ENCODE data around the gene NR2F2.

Gene NR2F2

GRCh38 chr15:96355568-96356187 is 25.2 kb downstream of the NR2F2 start:
- no peak for DNase-seq

- peak; percentile 73 for DNase-seq
These were observed 26.3 kb downstream of the NR2F2 start for GRCh38 chr15:96356494-96357455.

- DNase-seq: no peak
These were observed 27.7 kb downstream of the NR2F2 start for GRCh38 chr15:96358001-96358801.

- DNase-seq: no peak
These were observed 28.5 kb downstream of the NR2F2 start for GRCh38 chr15:96358821-96359615.

GRCh38 chr15:96359616-96360521 is 29.4 kb downstream of the NR2F2 start:
- no peak for DNase-seq

- DNase-seq: no peak
These were observed 30.2 kb downstream of the NR2F2 start for GRCh38 chr15:96360581-96361308.

GRCh38 chr15:96361309-96362010 is 31.0 kb downstream of the NR2F2 start:
- DNase-seq: no peak

GRCh38 chr15:96362011-96362754 is 31.7 kb downstream of the NR2F2 start:
- no peak for DNase-seq

GRCh38 chr15:96362755-96363651 is 32.5 kb downstream of the NR2F2 start:
- no peak for DNase-seq

GRCh38 chr15:96363707-96364106 is 33.2 kb downstream of the NR2F2 start:
- no peak for DNase-seq

GRCh38 chr15:96365781-96366525 is 35.5 kb downstream of the NR2F2 start:
- no peak for DNase-seq

GRCh38 chr15:96366526-96366877 is 36.0 kb downstream of the NR2F2 start:
- no peak for DNase-seq

GRCh38 chr15:96367311-96368200 is 37.1 kb downstream of the NR2F2 start:
- no peak for DNase-seq

- DNase-seq: no peak
These were observed 38.9 kb downstream of the NR2F2 start for GRCh38 chr15:96369351-96369750.

- no peak for DNase-seq
These were observed 39.5 kb downstream of the NR2F2 start for GRCh38 chr15:96369825-96370621.

- no peak for DNase-seq
These were observed 42.1 kb downstream of the NR2F2 start for GRCh38 chr15:96372554-96372953.
